Skeletal muscle cell (primary cell): ENCODE measurements around the gene POLG.

Experiments
- DNase-seq: peaks from one replicate; pipeline ENCODE4 v3.0.0-alpha.2; 2010; ENCODE audit warnings: low read depth
- H3K4me3 ChIP-seq: 2 replicates; pipeline ENCODE4 v1.5.1; 2011; ENCODE audit warnings: low read depth, mild to moderate bottlenecking, control low read depth, low read length, moderate library complexity

The POLG gene

GRCh38 chr15:89334510-89335297 lies at the start of gene POLG:
TSS of gene POLG (minus strand) at chr15:89334824. CDS start at chr15:89333754, 1,070 bp downstream.
- peak; percentile 98 for DNase-seq
- peak within 1 kb of the TSS; percentile 71 for H3K4me3 ChIP-seq

- no peak for DNase-seq
- no peak overlapping the region for H3K4me3 ChIP-seq
Measured at GRCh38 chr15:89384176-89384604, 49.6 kb upstream of the POLG start.

- DNase-seq: peak; percentile 6
- H3K4me3 ChIP-seq: no peak overlapping the region
Measured at GRCh38 chr15:89383365-89384175, 48.9 kb upstream of the POLG start.

- DNase-seq: no peak
- no peak overlapping the region for H3K4me3 ChIP-seq
Measured at GRCh38 chr15:89381888-89382686, 47.5 kb upstream of the POLG start.

GRCh38 chr15:89381331-89381730 lies 46.7 kb upstream of the POLG start:
- H3K4me3 ChIP-seq: no peak overlapping the region
- no peak for DNase-seq

GRCh38 chr15:89379818-89380217 lies 45.2 kb upstream of the POLG start:
- no peak for DNase-seq
- H3K4me3 ChIP-seq: no peak overlapping the region

GRCh38 chr15:89379251-89379695 lies 44.6 kb upstream of the POLG start:
- DNase-seq: no peak
- no peak overlapping the region for H3K4me3 ChIP-seq

GRCh38 chr15:89378296-89379151 lies 43.9 kb upstream of the POLG start:
- DNase-seq: no peak

GRCh38 chr15:89377842-89378295 lies 43.2 kb upstream of the POLG start:
- no peak overlapping the region for H3K4me3 ChIP-seq

More at GRCh38 chr15:89378296-89379151, 43.9 kb upstream of the POLG start:
- H3K4me3 ChIP-seq: peak overlapping the region; percentile 19

GRCh38 chr15:89377024-89377841 lies 42.6 kb upstream of the POLG start:
- DNase-seq: no peak
- no peak overlapping the region for H3K4me3 ChIP-seq

More at GRCh38 chr15:89377842-89378295, 43.2 kb upstream of the POLG start:
- DNase-seq: no peak

GRCh38 chr15:89376388-89376787 lies 41.8 kb upstream of the POLG start:
- H3K4me3 ChIP-seq: no peak overlapping the region
- DNase-seq: no peak

- no peak overlapping the region for H3K4me3 ChIP-seq
- DNase-seq: no peak
Measured at GRCh38 chr15:89375093-89376005, 40.7 kb upstream of the POLG start.

GRCh38 chr15:89374086-89374981 lies 39.7 kb upstream of the POLG start:
- DNase-seq: no peak
- no peak overlapping the region for H3K4me3 ChIP-seq

- no peak for DNase-seq
- no peak overlapping the region for H3K4me3 ChIP-seq
Measured at GRCh38 chr15:89372069-89372935, 37.7 kb upstream of the POLG start.
